Ovary (tissue), 9 donors: ENCODE results near the gene EPB41L1. TPM values are rescaled to one million over a fixed set of nuclear protein-coding genes. Genes with fewer than 3 reads are reported as not detected.

Experiments
- DNase-seq, 5 donors: peaks; one replicate each; pipeline ENCODE4 v3.0.0-alpha.2; 2019 to 2020
- H3K27ac ChIP-seq, 2 donors: fragments of 200-600 bp; one replicate each; pipeline versions ENCODE4 v1.5.1 to v1.8.0; 2019 to 2022
- H3K27me3 ChIP-seq: fragments of 200-600 bp; one replicate; pipeline ENCODE4 v1.8.0; 2022
- H3K36me3 ChIP-seq: fragments of 200-600 bp; sonication (generic); one replicate; pipeline ENCODE4 v1.5.1; 2019
- H3K4me1 ChIP-seq: one replicate; pipeline ENCODE4 v1.8.1; 2013; ENCODE audit warnings: mild to moderate bottlenecking, moderate library complexity; ENCODE audit not compliant: insufficient read depth
- H3K4me3 ChIP-seq: fragments of 200-600 bp; sonication (generic); one replicate; pipeline ENCODE4 v1.5.1; 2017
- H3K9me3 ChIP-seq, 2 donors: fragments of 200-600 bp in 1 of 2; sonication (generic) in 1 of 2; one replicate each; pipeline versions ENCODE4 v1.5.1 to v1.8.1; 2013 to 2019; ENCODE audit warnings: mild to moderate bottlenecking in 1 of 2, moderate library complexity in 1 of 2
- EP300 ChIP-seq: sonication (generic); formaldehyde crosslinking; IDR thresholded peaks from one replicate; pipeline ENCODE4 v1.6.1; 2017; ENCODE audit warnings: antibody characterized with exemption
- POLR2A ChIP-seq: fragments of 450-650 bp; IDR thresholded peaks from one replicate; pipeline ENCODE4 v1.6.1; 2017; ENCODE audit warnings: antibody characterized with exemption, mild to moderate bottlenecking, moderate library complexity
- WGBS, 3 donors: extraction: QIAGEN DNeasy Blood & Tissue Kit in 1 of 3; methylation state at CpG; one replicate each; pipeline versions ENCODE4 v1.1.5 to v1.1.7; 2013 to 2017; 5-methylcytosine and 5-hydroxymethylcytosine counted together
- intact Hi-C, 4 donors: fragments of 100-400 bp; cut with DNase I; formaldehyde crosslinking; loops; one replicate each; pipeline versions ENCODE4 v1.11.0 to v1.15.1; 2022 to 2023
- polyA plus RNA-seq, 2 donors: library from polyadenylated mRNA; stranded (reverse); fragments of 200-250 nt in 1 of 2; fragments of 350-450 nt in 1 of 2; fragmentation: Illumina TruSeq in 1 of 2; extraction: RNeasy Lipid Tissue Mini Kit (QIAGEN cat#74804) in 1 of 2; gene quantifications; one replicate each; pipeline ENCODE4 v1.2.3, GENCODE V29; 2013 to 2014
- total RNA-seq, 7 donors: library from RNA; depleted of rRNA in 2 of 7; stranded (reverse); fragments of >200 nt in 2 of 7; fragmentation: NEBNext Ultra II Directional in 3 of 7; extraction: Animal tissue kit (Norgen Biotek cat#: 25700) in 3 of 7; gene quantifications; one replicate each; pipeline versions ENCODE4 v1.1.0 to v1.2.4, GENCODE V29; 2016 to 2023
- TF ChIP-seq, protein P1 (sequence below), 3 donors: fragments of 450-650 bp in 2 of 3; fragments of 200-600 bp in 1 of 3; IDR thresholded peaks; one replicate each; pipeline versions ENCODE4 v1.5.1 to v1.8.0; 2016 to 2022; ENCODE audit warnings: antibody characterized with exemption in 3 of 3, mild to moderate bottlenecking in 1 of 3
- donor health status: DM: no; HTN: no; CAD: no; lungs with moderate emphysema.
- donor health status: DM: no; HTN: no; CAD: no.
- donor health status: Bipolar disorder and iron deficiency.
- donor health status: DM: yes; HTN: yes; CAD: no.
- donor health status: DM: no; HTN: no; CAD: no.
- donor health status: DM: yes; HTN: yes; CAD: no.

EPB41L1 gene
- total and polyA plus RNA-seq, 9 donors: 23.4 to 207 (median 63.2) TPM

DNA sequence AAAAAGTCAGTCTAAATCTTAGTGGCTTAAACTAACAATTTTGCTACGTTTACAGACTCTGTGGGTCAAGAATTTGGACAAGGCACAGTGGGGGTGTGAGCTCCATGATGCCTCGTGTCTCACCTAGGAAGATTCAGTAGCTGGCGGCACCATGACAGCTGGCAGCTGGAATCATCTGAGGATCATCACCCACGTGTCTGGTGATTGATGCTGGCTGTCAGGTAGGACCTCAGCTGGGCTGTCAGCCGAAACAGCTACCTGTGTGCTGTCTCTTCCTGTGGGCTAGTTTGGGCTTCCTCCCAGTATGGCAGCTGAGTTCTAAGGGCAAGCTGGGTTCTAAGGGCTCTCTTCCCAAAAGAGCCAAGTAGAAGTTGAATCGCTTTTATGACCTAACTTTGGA, 125.2 kb downstream of the EPB41L1 start:
- 55 to 63% (median 58%) methylated on average over 6 of the region's 6 CpGs for WGBS, 3 donors
- no peak overlapping the region for H3K4me3 ChIP-seq
- intact Hi-C loops: no loop called here
- H3K27ac ChIP-seq: no peak overlapping the region
- no peaks in the 10 kb centered on the region for H3K4me1 ChIP-seq
- no peaks in the 10 kb centered on the region for H3K36me3 ChIP-seq
- DNase-seq: no peak
- H3K27me3 ChIP-seq: no peaks in the 10 kb centered on the region
- H3K9me3 ChIP-seq: no peaks in the 10 kb centered on the region
- TF ChIP-seq, protein P1, sequence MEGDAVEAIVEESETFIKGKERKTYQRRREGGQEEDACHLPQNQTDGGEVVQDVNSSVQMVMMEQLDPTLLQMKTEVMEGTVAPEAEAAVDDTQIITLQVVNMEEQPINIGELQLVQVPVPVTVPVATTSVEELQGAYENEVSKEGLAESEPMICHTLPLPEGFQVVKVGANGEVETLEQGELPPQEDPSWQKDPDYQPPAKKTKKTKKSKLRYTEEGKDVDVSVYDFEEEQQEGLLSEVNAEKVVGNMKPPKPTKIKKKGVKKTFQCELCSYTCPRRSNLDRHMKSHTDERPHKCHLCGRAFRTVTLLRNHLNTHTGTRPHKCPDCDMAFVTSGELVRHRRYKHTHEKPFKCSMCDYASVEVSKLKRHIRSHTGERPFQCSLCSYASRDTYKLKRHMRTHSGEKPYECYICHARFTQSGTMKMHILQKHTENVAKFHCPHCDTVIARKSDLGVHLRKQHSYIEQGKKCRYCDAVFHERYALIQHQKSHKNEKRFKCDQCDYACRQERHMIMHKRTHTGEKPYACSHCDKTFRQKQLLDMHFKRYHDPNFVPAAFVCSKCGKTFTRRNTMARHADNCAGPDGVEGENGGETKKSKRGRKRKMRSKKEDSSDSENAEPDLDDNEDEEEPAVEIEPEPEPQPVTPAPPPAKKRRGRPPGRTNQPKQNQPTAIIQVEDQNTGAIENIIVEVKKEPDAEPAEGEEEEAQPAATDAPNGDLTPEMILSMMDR (IDR thresholded peaks at IDR 0.05): no peak
- TF ChIP-seq POLR2A (no peak), EP300 (no peak)

DNA sequence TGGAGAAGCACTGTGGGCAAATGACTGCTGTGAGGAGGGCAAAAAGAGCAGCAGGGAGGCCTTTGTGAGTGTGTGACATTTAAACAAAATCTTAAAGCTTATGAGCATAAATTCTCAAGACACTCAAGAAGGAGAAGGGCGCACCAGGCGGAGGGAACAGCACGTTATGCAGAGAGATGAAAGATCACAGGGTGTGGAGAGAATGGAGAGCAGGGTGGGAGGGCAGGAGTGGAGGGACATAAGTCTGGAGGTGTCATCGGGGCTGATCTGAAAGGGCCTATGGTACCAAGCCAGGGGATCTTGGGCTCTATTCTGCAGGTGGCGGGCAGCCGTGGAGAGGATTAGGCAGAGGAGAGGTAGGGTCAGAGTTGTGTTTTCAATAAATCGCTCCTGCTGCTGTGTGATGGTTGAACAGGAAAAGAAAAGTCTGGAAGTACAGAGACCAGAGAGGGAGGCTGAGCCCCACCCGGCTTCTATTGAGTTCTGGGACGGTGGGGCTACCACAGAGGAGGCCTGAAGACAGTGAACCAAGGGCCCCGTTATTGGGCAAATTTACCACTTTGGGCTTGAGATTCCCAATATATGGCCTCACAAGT, 127.3 kb downstream of the EPB41L1 start:
- DNase-seq: no peak
- Histone ChIP-seq H3K9me3 (no peaks in the 10 kb centered on the region), H3K36me3 (no peaks in the 10 kb centered on the region), H3K4me3 (no peak overlapping the region), H3K27ac (no peak overlapping the region), H3K4me1 (no peaks in the 10 kb centered on the region), H3K27me3 (no peaks in the 10 kb centered on the region)
- 71 to 78% (median 78%) methylated on average over 10 of the region's 10 CpGs for WGBS, 3 donors
- intact Hi-C loops: no loop called here
- no peak for TF ChIP-seq POLR2A
- TF ChIP-seq, protein P1 (IDR thresholded peaks at IDR 0.05): no peak
- no peak for TF ChIP-seq EP300

Other genes with a start within 250 kb of the EPB41L1 start
- 100 to 1,000 TPM in 2 of 7 donors, 10 to 100 TPM in 5; 48.2 to 177 (median 68.7) TPM for gene SCAND1, start 200.2 kb upstream of the EPB41L1 start, total RNA-seq
- gene SCAND1, start 200.2 kb upstream of the EPB41L1 start, polyA plus RNA-seq: 100 to 1,000 TPM in 1 of 2 donors, not detected in 1; 112 TPM
- 1 to 10 TPM; 2.4 to 8.7 (median 4.5) TPM for gene CNBD2, start 186.2 kb upstream of the EPB41L1 start, total RNA-seq
- gene CNBD2, start 186.2 kb upstream of the EPB41L1 start, polyA plus RNA-seq: 1 to 10 TPM; 2.7 to 6.7 TPM
- gene AAR2, start 81.7 kb downstream of the EPB41L1 start, total RNA-seq: 10 to 100 TPM; 19.7 to 30.9 (median 26.6) TPM
- gene AAR2, start 81.7 kb downstream of the EPB41L1 start, polyA plus RNA-seq: 10 to 100 TPM; 24.4 to 40.2 TPM
- 10 to 100 TPM; 18.2 to 75.9 (median 62.5) TPM for gene DLGAP4, start 151.6 kb downstream of the EPB41L1 start, total RNA-seq
- 10 to 100 TPM; 38.4 to 53.1 TPM for gene DLGAP4, start 151.6 kb downstream of the EPB41L1 start, polyA plus RNA-seq